Measurements from ENCODE around the gene DISP2. TPM values are rescaled to one million over a fixed set of nuclear protein-coding genes. Genes with fewer than 3 reads are reported as not detected.

The DISP2 gene
- total and polyA plus RNA-seq, 2 of the 8 experiments (the other 6 are each of a cell fraction or from before 2014, with no cell fraction given): 0.45 to 1.2 TPM

DNA sequence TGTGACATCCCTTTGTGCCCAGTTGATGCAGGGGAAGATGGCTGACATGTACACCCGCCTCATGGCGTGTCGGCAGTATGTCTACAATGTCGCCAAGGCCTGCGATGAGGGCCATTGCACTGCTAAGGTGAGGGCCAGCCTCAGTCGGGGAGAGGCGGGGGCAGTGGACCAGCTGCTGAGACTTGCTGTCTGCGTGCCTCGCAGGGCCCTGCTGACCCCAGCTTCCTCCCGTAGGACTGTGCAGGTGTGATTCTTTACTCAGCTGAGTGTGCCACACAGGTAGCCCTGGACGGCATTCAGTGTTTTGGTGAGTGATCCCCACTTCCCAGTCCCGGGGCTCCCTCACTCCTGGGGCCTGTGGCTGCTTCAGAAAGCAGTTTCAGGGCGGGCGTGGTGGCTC lies 58.0 kb downstream of the DISP2 start:
- CTCF ChIA-PET (ENCODE audit: partially characterized antibody): interaction anchor here (1.1 to 16.2 kb wide), 2 partner anchors 75 to 129 kb away, joined by 3 to 184 read pairs; partner anchors contain the start of gene CCDC9B
- Histone ChIP-seq H3K18ac (ENCODE audit: extremely low read depth, low read length) (no peak overlapping the region), H3K4me2 (ENCODE audit: insufficient read depth in 1 of 2, low read depth in 2 of 2, low read length in 2 of 2) (no peak overlapping the region), H2BK120ac (replicated peaks; ENCODE audit: low read depth, low read length) (no peak overlapping the region), H3K79me2 (ENCODE audit: control insufficient read depth in 1 of 2, insufficient read depth in 2 of 2, low read length in 2 of 2) (no peaks in the 10 kb centered on the region), H2BK20ac (ENCODE audit: low read length) (no peak overlapping the region), H3K14ac (ENCODE audit: insufficient read length) (no peak overlapping the region), H3K36me3 (ENCODE audit: control insufficient read depth in 2 of 4, insufficient read depth in 4 of 4, low read length in 3 of 4) (peaks cover 31 to 70% (median 52%) of the 10 kb centered on the region in 4 experiments), H2AK5ac (ENCODE audit: low read depth, low read length) (no peak overlapping the region), H3K4me1 (replicated peaks in 1 of 4; ENCODE audit: control insufficient read depth in 3 of 4, insufficient read depth in 4 of 4, low read length in 3 of 4) (no peaks in the 10 kb centered on the region), H3K56ac (replicated peaks; ENCODE audit: insufficient read length, low read depth, low read length) (no peak overlapping the region), H3K4me3 (ENCODE audit: extremely low read depth in 1 of 4, insufficient read depth in 2 of 4, low read depth in 3 of 4, low read length in 4 of 4) (no peak overlapping the region), H3K4ac (replicated peaks; ENCODE audit: insufficient read length, low read depth, low read length) (no peak overlapping the region), H2BK15ac (ENCODE audit: low read length) (no peak overlapping the region), H3K79me1 (ENCODE audit: low read depth, low read length) (no peaks in the 10 kb centered on the region), H3K9ac (replicated peaks in 1 of 4; ENCODE audit: extremely low read depth in 1 of 4, low read depth in 3 of 4, low read length in 3 of 4) (no peak overlapping the region), H3K27ac (ENCODE audit: low read depth, low read length) (no peak overlapping the region), H4K20me1 (replicated peaks in 1 of 2; ENCODE audit: control insufficient read depth in 1 of 2, insufficient read depth in 2 of 2, low read length in 2 of 2) (peaks cover 0 to 14% of the 10 kb centered on the region in 2 experiments), H2BK5ac (ENCODE audit: low read depth, low read length) (peak overlapping the region; percentile 5; the same call in 1 of the 2 replicates), H2AFZ (ENCODE audit: low read length) (no peak overlapping the region), H3K23me2 (ENCODE audit: low read depth, low read length) (no peaks in the 10 kb centered on the region), H3K27me3 (replicated peaks in 1 of 4; ENCODE audit: control insufficient read depth in 3 of 4, extremely low read depth in 1 of 4, insufficient read depth in 3 of 4, low read length in 3 of 4) (no peaks in the 10 kb centered on the region), H3K23ac (ENCODE audit: insufficient read length) (no peak overlapping the region), H4K91ac (replicated peaks; ENCODE audit: insufficient read length, low read length) (no peak overlapping the region), H4K8ac (ENCODE audit: extremely low read depth, insufficient read depth, low read length) (no peak overlapping the region), H2BK12ac (ENCODE audit: low read depth, low read length) (no peak overlapping the region), H3K9me3 (ENCODE audit: insufficient read depth in 2 of 2, low read depth in 1 of 2, low read length in 1 of 2) (no peaks in the 10 kb centered on the region), H4K5ac (ENCODE audit: insufficient read length, low read depth, low read length) (no peak overlapping the region)
- POLR2A ChIA-PET (ENCODE audit: partially characterized antibody): interaction anchor here (0.9 to 8.8 kb wide), 8 partner anchors 10 to 127 kb away, joined by 3 to 77 read pairs (median 4); partner anchors contain the start of genes BAHD1, IVD and KNSTRN
- TF ChIP-seq EP300 (IDR thresholded peaks at IDR 0.05; ENCODE audit: borderline replicate concordance in 1 of 2, low read depth in 2 of 2, low read length in 2 of 2): no peak
- no peak for TF ChIP-seq TEAD4 (IDR thresholded peaks at IDR 0.05; ENCODE audit: low read depth, low read length)
- no peak for TF ChIP-seq CBX5 (IDR thresholded peaks at IDR 0.05; ENCODE audit: low read depth, low read length)
- TF ChIP-seq EZH2 (IDR thresholded peaks at IDR 0.05; ENCODE audit: low read depth, low read length, severe bottlenecking): no peak
- TF ChIP-seq SIRT6 (IDR thresholded peaks at IDR 0.05; ENCODE audit: low read length): no peak
- TF ChIP-seq MAFK (IDR thresholded peaks at IDR 0.05; ENCODE audit: low read depth, low read length): no peak
- no peak for DNase-seq (ENCODE audit: low read depth in 1 of 2, low spot score in 2 of 2)
- FAIRE-seq: no peak
- WGBS, 2 experiments (ENCODE audit: extremely low coverage in 1 of 2, insufficient coverage in 1 of 2, insufficient read length in 1 of 2, insufficient replicate concordance in 2 of 2, low coverage in 1 of 2, low lambda C conversion rate in 2 of 2, missing lambda C conversion rate in 1 of 2): 95% methylated on average over 14 of the region's 14 CpGs; no CpG with 5 or more reads in 1 of the 2 experiments

All from H1 (cell line).